RWPE1 (cell line): Measurements from ENCODE around the gene RBPJ.

Source experiments
- CTCF ChIA-PET: fragments of 350-600 bp; sonication (Branson Sonifier 250); formaldehyde crosslinking; extraction: SDS; loops from one replicate; lab custom pipeline; 2021; lab: Yijun Ruan, JAX
- POLR2A ChIA-PET: fragments of 400-600 bp; formaldehyde crosslinking; extraction: SDS; loops from one replicate; lab custom pipeline; 2020; ENCODE audit warnings: antibody characterized with exemption; ENCODE audit not compliant: low non-redundant PET; lab: Yijun Ruan, JAX
- DNase-seq: peaks from one replicate; pipeline ENCODE4 v3.0.0; 2012; ENCODE audit warnings: low spot score
- H3K27ac ChIP-seq: fragments of 450-650 bp; 2 replicates; pipeline ENCODE4 v1.5.1; 2017
- TF ChIP-seq, protein P1 (sequence below): fragments of 450-650 bp; conservative IDR thresholded peaks from 2 replicates; pipeline ENCODE4 v1.5.1; 2017; ENCODE audit warnings: low read depth, mild to moderate bottlenecking

Gene RBPJ

DNA sequence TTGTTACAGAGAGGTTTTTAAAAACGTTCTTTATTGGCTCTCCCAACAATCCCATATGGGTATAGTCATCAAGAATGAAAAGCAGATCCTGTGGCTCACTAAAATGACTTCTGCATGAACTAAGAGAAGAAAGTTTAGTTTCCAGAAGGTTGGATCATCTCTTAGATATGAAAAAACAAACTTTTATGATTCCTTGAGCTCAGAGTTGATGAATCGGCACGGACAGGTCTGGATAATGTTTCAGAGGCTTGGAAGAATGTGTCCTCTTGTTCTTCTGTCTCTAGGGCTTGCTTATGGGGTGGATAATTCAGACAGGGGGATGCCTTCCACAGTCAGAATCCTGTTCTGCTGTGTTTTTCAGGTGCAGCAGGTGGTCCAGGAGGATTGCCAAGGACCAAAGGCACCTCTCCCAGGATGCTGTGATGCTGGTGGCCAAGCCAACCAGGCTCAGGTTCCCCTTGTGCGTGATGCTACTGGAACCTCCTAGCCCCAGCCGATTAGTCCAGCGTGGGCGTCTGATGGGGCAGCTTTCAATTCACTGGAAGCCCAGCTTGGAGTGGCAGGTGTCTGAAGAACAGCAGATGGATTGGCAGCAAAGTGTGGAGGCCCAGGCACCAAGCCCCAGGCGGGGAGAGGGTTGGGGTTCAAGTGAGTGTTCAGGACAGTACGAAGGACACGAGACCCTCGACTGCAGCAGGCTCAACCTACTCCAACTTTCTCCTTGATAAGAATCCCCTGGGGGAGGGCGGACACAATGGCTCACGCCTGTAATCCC lies 139.1 kb downstream of the RBPJ start:
- CTCF ChIA-PET: interaction anchor here (0.6 to 0.9 kb wide), 5 partner anchors 251 to 589 kb away, joined by 3 to 4 read pairs (median 3); no protein-coding TSS in a partner anchor

DNA sequence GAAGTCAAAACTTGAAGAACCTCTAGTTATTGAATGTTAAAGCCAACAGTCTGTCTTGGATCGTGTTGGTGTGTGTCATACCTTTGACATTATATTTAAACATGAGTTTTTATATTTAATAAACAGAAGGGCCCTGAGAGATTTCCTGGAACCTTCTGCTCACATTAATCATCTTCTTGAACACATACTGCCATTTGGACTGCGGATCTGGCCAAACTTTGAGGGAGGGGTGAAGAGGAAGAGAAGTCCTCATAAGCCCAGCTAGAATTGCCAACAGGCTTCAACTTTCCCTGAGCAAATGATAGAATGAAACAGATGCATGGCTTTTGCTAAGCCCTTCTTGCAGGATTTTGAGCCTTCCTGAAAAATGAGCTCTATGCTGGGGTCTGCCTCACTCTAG lies 142.1 kb downstream of the RBPJ start:
- CTCF ChIA-PET: no interaction called here
- POLR2A ChIA-PET: interaction anchor here (0.5 kb wide), 1 partner anchor 31 kb away, joined by 3 read pairs; no protein-coding TSS in a partner anchor

More for the DNA sequence above, 139.1 kb downstream of the RBPJ start:
- POLR2A ChIA-PET: no interaction called here
- TF ChIP-seq, protein P1, sequence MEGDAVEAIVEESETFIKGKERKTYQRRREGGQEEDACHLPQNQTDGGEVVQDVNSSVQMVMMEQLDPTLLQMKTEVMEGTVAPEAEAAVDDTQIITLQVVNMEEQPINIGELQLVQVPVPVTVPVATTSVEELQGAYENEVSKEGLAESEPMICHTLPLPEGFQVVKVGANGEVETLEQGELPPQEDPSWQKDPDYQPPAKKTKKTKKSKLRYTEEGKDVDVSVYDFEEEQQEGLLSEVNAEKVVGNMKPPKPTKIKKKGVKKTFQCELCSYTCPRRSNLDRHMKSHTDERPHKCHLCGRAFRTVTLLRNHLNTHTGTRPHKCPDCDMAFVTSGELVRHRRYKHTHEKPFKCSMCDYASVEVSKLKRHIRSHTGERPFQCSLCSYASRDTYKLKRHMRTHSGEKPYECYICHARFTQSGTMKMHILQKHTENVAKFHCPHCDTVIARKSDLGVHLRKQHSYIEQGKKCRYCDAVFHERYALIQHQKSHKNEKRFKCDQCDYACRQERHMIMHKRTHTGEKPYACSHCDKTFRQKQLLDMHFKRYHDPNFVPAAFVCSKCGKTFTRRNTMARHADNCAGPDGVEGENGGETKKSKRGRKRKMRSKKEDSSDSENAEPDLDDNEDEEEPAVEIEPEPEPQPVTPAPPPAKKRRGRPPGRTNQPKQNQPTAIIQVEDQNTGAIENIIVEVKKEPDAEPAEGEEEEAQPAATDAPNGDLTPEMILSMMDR: no peak
- DNase-seq: no peak
- no peak overlapping the region for H3K27ac ChIP-seq

GRCh38 chr4:26463386-26463785 lies 142.6 kb downstream of the RBPJ start:
- POLR2A ChIA-PET: interaction anchor here (0.5 kb wide), 1 partner anchor 32 kb away, joined by 3 read pairs; no protein-coding TSS in a partner anchor
- CTCF ChIA-PET: no interaction called here
- DNase-seq: no peak
- H3K27ac ChIP-seq: no peak overlapping the region
- TF ChIP-seq, protein P1: no peak

More for the DNA sequence above, 142.1 kb downstream of the RBPJ start:
- TF ChIP-seq, protein P1: no peak
- no peak for DNase-seq
- H3K27ac ChIP-seq: no peak overlapping the region

DNA sequence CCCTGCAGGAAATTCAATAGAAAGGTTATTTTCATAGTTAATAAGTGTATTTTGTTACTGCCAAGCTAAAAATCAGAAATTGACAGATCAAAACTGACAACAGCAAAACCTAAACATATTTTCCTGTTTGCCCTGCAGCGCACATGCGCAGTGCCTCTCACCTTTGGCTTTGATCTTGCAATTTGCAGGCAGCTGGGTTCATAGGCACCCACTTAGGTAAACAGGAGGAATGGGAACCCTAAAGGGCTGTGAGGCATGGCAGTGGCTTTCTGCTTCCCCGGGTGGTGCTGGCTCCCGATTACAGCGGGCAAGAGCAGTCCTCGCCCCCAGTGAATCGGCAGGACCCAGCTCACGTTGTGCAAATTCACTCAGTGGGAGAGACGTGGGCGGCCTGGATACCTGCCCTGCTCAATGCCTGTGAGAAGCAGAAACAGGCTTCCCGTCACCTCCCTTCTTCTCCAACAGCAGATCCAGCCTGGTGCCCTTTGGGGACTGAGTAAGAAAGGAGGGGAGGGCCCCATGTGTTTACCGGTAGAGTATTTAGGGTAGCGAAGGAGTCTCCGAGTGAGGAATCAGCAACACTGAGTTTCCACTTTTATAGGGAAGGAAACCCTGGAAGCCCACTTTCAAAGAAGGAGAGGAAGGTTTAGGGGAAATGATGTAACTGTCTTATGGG lies 143.7 kb downstream of the RBPJ start:
- DNase-seq: no peak
- ChIA-PET CTCF (interaction anchor here (0.6 to 0.7 kb wide), 2 partner anchors 26 to 36 kb away, joined by 3 to 4 read pairs; no protein-coding TSS in a partner anchor), POLR2A (no interaction called here)
- TF ChIP-seq, protein P1: no peak
- H3K27ac ChIP-seq: no peak overlapping the region

DNA sequence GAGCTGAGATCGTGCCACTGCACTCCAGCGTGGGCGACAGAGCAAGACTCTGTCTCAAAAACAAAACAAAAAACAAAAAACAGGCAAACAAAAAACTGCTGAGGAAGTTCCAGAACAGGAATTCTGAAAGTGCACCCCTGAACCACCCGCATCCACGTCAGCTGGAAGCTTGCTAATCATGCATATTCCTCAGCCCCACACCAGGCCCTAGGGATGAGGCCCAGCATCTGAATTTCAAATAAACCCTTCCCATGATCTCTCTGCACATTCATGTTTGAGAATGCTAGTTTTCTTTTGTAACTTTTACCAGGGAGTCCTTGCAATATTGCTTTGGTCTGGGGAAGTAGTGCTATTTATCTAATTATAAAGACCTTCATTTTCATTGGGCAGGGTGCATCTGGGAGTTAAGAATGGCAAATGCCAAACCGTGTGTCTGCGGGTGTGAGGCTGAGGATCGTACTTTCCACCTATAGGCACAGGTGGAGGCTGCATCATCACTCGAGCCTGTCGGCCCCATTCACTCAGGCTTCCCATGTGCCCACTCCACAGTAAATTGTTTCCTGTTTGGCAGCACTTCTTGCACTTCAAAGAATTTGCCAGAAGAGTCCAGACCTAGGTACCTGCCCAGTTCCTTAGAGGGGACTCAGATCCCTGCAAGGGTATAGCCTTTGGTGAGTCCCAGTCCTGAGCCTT lies 145.9 kb downstream of the RBPJ start:
- DNase-seq: no peak
- ChIA-PET POLR2A (no interaction called here), CTCF (interaction anchor here (0.6 kb wide), 1 partner anchor 378 kb away, joined by 5 read pairs; no protein-coding TSS in a partner anchor)
- no peak overlapping the region for H3K27ac ChIP-seq
- TF ChIP-seq, protein P1: no peak

GRCh38 chr4:26467724-26468123 lies 146.9 kb downstream of the RBPJ start:
- H3K27ac ChIP-seq: no peak overlapping the region
- no peak for DNase-seq
- CTCF ChIA-PET: no interaction called here
- TF ChIP-seq, protein P1: no peak
- POLR2A ChIA-PET: no interaction called here
